Measurements from ENCODE around the gene PLAAT5. TPM values are rescaled to one million over a fixed set of nuclear protein-coding genes. Genes with fewer than 3 reads are reported as not detected.

The PLAAT5 gene
- total RNA-seq, 4 donors from 2014 or later: 6.7 to 15.3 (median 10.1) TPM

DNA sequence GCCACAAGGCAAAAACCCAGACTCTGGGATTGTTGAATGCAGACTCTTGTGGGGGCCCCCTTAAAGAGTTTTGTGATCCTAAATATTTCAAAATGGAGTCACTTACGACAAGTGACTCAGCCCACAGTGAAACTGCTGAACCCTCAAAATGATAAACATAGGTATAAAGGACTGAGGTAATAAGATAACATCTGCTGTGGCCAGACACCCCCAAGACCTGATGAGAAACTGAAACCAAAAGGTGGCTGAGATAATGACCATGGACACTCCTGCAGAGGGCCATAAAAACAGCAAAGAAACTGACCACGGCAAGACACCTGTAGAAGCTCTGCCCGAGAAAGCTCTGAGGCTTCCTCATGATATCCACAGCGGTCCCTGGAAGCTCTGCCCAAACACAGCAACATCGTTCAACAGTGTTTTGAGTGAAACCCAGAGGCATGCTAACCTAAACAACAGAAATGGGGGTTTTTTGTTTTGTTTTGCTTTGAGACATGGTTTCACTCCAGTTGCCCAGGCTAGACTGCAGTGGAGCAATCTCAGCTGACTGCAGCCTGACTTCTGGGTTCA, 44.0 kb upstream of the PLAAT5 start:
- no peaks in the 10 kb centered on the region for H3K9me3 ChIP-seq
- peak overlapping the region in 2 of 4 donors; percentile 81 to 92 for H3K27ac ChIP-seq
- 80 to 87% methylated on average over 5 of the region's 5 CpGs for WGBS, 2 donors
- no peak overlapping the region for H3K4me3 ChIP-seq
- no peak for DNase-seq (ENCODE audit: low spot score in 2 of 2)
- peaks cover 0 to 67% (median 38%) of the 10 kb centered on the region in 4 donors for H3K4me1 ChIP-seq
- TF ChIP-seq POLR2A (IDR thresholded peaks at IDR 0.05): no peak
- TF ChIP-seq EP300 (IDR thresholded peaks at IDR 0.05): no peak
- TF ChIP-seq, protein P1, sequence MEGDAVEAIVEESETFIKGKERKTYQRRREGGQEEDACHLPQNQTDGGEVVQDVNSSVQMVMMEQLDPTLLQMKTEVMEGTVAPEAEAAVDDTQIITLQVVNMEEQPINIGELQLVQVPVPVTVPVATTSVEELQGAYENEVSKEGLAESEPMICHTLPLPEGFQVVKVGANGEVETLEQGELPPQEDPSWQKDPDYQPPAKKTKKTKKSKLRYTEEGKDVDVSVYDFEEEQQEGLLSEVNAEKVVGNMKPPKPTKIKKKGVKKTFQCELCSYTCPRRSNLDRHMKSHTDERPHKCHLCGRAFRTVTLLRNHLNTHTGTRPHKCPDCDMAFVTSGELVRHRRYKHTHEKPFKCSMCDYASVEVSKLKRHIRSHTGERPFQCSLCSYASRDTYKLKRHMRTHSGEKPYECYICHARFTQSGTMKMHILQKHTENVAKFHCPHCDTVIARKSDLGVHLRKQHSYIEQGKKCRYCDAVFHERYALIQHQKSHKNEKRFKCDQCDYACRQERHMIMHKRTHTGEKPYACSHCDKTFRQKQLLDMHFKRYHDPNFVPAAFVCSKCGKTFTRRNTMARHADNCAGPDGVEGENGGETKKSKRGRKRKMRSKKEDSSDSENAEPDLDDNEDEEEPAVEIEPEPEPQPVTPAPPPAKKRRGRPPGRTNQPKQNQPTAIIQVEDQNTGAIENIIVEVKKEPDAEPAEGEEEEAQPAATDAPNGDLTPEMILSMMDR (IDR thresholded peaks at IDR 0.05): no peak
- H3K36me3 ChIP-seq: no peaks in the 10 kb centered on the region
- no peaks in the 10 kb centered on the region for H3K27me3 ChIP-seq

DNA sequence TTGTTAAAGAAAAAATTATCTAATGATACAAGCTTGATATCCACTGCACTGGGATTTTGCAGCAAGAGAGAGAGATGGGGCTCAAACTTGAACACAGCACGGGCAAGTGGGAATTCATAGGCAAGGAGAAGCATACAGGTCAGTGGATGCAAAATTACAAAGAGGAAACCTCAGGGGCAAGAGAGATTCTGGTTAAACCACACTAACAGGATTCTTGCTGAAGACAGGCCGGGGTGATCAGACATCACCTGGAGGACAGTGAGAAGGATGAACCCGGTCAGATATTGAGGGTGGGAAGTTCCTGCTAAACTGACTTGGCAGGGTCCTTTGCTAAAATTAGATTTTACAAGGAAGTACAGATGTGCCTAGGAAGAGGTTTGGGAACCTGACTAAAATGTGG, 43.1 kb upstream of the PLAAT5 start:
- no peak overlapping the region for H3K4me3 ChIP-seq
- WGBS, 2 donors: 82 to 89% methylated on average over 3 of the region's 3 CpGs
- H3K27ac ChIP-seq: peak overlapping the region in 1 of 4 donors; percentile 81
- peaks cover 0 to 71% (median 38%) of the 10 kb centered on the region in 4 donors for H3K4me1 ChIP-seq
- no peak for TF ChIP-seq POLR2A (IDR thresholded peaks at IDR 0.05)
- no peak for TF ChIP-seq EP300 (IDR thresholded peaks at IDR 0.05)
- TF ChIP-seq, protein P1 (IDR thresholded peaks at IDR 0.05): no peak
- H3K36me3 ChIP-seq: no peaks in the 10 kb centered on the region
- no peaks in the 10 kb centered on the region for H3K27me3 ChIP-seq
- no peaks in the 10 kb centered on the region for H3K9me3 ChIP-seq
- no peak for DNase-seq (ENCODE audit: low spot score in 2 of 2)

DNA sequence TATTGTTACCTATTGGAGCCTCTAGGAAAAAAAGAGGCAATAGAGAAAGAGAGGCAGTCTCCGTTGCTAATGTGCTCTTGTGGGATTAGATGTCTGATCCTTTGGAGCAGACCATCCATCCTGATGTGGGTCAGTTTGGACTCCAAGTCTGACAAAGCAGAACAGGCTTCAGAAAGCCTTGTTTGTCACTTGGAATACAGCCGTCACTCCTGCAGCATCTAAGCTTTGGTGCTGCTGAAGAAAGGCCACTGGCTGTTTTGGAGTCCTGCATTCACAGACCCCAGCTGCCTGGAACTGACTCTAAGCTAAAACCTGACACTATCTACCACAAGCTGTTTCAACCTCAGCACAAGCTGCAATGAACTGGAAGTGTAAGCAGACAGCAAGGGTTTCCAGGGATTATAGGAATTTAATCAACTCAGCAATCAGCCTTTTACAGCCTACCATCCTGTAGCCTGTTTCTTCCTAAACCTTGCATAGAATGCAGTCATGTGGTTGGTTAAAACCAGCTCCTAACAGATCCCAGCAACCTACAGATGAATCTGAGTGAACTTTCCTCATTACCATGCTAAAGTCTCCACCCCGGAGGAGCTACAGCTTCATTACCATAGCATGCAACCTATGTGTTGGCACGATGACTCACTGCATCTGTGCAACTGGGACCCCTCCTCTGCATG, 42.0 kb upstream of the PLAAT5 start:
- no peak overlapping the region for H3K4me3 ChIP-seq
- no peaks in the 10 kb centered on the region for H3K36me3 ChIP-seq
- H3K4me1 ChIP-seq: peaks cover 0 to 60% (median 29%) of the 10 kb centered on the region in 4 donors
- 71 to 76% methylated on average over 4 of the region's 4 CpGs for WGBS, 2 donors
- H3K9me3 ChIP-seq: no peaks in the 10 kb centered on the region
- H3K27me3 ChIP-seq: no peaks in the 10 kb centered on the region
- no peak for DNase-seq (ENCODE audit: low spot score in 2 of 2)
- H3K27ac ChIP-seq: peak overlapping the region in 1 of 4 donors; percentile 76
- no peak for TF ChIP-seq POLR2A (IDR thresholded peaks at IDR 0.05)
- no peak for TF ChIP-seq EP300 (IDR thresholded peaks at IDR 0.05)
- TF ChIP-seq, protein P1 (IDR thresholded peaks at IDR 0.05): no peak

DNA sequence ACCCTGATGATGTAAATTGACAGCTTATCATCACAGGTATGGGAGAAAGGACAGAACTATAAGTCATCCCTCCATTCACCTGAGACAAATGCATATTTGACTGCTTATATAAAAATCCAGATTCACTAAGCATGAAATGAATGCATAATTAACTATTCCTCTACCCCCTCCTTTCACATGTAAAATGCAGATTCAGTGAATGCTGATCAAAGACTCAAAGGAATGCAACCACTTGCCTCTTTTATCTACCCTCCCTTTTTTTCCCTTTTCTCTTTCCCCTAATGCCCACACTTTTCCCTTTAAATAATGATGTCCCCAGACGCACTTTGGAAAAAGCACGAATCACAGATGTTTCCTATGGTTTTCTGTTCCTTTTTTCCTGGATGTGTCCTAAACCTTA, 41.1 kb upstream of the PLAAT5 start:
- WGBS, 2 donors: 77 to 78% methylated on average over 2 of the region's 2 CpGs
- H3K27ac ChIP-seq: peak overlapping the region in 3 of 4 donors; percentile 15 to 89 (median 76)

More for the DNA sequence above, 41.1 kb upstream of the PLAAT5 start:
- TF ChIP-seq POLR2A (IDR thresholded peaks at IDR 0.05): no peak
- TF ChIP-seq EP300 (IDR thresholded peaks at IDR 0.05): no peak
- TF ChIP-seq, protein P1 (IDR thresholded peaks at IDR 0.05): no peak
- peaks cover 0 to 52% (median 24%) of the 10 kb centered on the region in 4 donors for H3K4me1 ChIP-seq
- no peaks in the 10 kb centered on the region for H3K27me3 ChIP-seq
- H3K9me3 ChIP-seq: no peaks in the 10 kb centered on the region
- no peak overlapping the region for H3K4me3 ChIP-seq
- no peak for DNase-seq (ENCODE audit: low spot score in 2 of 2)
- no peaks in the 10 kb centered on the region for H3K36me3 ChIP-seq

All from tibial nerve (tissue), 4 donors.